HG02678 (cell line): Measurements from ENCODE around the gene ANKLE1.
"Not testable (repeated sequence)": the region's sequence is repeated elsewhere in the genome, so short reads cannot be mapped to it uniquely, and the experiment has no call there.

ENCODE experiments used
- ATAC-seq: cut with Tn5 transposase; IDR thresholded peaks from one replicate; pipeline ENCODE4 v1.9.1; 2021; ENCODE audit warnings: mild to moderate bottlenecking, moderate library complexity; ENCODE audit not compliant: unreplicated experiment

Gene ANKLE1

DNA sequence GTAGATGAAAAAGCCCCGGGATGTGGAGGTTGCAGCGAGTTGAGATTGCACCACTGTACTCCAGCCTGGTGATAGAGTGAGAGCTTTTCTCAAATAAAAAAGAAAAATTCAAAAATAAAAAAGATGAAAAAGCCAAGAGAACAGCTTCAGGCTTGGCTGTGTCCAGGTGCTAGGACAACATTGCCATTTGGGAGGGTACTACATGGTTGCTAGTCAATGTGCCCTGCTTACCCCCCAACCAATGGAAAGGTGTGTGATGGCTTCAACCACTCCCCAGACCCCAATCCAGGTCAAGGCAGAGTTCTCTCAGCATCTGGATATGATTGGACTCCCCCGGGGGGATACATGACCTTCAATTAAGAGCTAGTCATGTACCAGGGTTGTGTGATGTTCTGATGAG, 2.3 kb upstream of the ANKLE1 start:
- no peak for ATAC-seq

DNA sequence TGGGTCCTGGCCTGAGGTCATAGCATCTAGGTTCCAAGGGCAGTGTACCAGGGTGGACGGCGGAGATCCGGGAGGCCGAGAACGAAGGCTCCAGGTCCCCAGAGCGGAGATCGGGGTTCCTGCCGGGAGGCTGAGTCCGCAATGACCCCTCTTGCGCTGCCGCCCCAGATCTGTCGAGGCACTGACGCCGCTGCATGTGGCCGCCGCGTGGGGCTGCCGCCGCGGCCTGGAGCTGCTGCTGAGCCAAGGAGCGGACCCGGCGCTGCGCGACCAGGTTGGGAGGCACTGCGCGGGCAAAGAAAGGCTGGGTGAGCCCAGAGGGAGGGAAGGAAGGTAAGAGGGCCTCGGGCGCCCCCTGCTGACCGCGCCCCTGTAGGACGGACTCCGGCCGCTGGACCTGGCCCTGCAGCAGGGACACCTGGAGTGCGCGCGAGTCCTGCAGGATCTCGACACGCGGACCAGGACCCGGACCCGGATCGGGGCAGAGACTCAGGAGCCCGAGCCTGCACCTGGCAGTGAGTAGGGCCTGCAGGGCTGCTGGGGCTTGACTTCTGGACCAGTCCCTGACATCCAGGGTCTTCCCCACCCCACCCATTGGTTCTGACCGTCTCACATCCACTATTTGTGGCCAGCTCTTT, 906 bp downstream of the ANKLE1 start:
- ATAC-seq, result peak; percentile 75

DNA sequence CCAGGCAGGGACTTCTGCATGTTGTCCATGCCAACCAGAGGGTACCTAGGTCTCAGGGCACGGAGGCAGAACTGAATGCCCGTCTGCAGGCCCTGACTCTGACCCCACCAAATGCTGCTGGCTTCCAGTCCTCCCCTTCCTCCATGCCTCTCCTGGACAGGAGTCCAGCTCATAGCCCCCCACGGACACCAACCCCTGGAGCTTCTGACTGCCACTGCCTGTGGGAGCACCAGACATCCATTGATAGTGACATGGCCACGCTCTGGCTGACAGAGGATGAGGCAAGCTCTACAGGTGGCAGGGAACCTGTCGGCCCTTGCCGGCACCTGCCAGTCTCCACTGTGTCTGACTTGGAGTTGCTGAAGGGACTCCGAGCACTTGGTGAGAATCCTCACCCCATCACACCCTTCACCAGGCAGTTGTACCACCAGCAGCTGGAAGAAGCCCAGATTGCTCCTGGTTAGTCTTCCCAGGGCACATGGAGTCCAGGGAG, 1.8 kb downstream of the ANKLE1 start:
- no peak for ATAC-seq

DNA sequence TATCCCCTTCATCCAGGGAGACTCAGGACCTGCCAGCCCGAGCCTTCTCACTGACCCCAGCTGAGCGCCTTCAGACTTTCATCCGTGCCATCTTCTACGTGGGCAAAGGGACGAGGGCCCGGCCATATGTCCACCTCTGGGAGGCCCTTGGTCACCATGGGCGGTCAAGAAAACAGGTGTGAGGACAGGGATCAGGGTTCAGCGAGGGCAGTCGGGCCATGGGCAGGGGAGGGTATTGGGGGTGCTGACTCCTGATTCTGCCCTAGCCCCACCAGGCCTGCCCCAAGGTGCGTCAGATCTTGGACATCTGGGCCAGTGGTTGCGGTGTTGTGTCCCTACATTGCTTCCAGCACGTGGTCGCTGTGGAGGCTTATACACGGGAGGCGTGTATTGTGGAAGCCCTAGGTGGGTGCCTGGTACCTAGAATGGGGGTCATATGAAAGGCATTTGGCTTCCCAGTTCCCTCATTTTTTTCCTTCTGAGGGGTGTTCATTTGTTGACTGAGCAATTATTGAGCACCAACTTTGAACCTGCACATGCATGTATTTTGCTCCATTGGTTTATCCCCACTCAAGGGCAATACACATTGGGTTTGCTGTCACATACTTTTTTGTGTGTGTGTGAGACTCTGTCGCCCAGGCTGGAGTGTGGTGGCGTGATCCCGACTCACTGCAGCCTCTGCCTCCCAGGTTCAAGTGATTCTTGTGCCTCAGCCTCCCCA, 3.9 kb downstream of the ANKLE1 start:
- no peak for ATAC-seq

DNA sequence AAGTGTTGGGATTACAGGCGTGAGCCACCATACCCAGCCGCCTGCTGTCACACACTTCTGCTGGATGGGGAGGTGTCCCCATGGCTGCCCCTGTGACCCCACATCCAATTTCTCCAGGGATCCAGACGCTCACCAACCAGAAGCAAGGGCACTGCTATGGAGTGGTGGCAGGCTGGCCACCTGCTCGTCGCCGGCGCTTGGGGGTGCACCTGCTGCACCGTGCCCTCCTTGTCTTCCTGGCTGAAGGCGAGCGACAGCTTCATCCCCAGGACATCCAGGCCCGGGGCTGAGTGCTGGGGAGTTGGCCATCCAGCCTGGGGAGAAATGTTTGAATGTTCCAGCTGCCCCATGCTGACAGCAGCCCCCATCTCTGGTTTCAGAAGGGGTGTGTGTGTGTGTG, 4.6 kb downstream of the ANKLE1 start:
- ATAC-seq, result no peak

DNA sequence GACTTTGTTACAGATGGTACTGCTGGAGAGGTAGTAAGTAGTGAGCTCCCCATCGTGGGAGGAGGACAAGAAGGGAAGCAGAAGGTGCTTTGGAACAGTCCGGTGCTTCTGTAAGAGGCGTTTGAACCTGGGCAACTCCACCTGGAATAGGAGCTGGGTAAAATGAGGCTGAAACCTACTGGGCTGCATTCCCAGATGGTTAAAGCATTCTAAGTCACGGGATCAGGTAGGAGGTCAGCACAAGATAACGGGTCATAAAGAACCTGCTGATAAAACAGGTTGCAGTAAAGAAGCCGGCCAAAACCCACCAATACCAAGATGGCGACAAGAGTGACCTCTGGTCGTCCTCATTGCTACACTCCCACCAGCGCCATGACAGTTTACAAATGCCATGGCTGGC, 5.1 kb downstream of the ANKLE1 start:
- ATAC-seq, result no peak

DNA sequence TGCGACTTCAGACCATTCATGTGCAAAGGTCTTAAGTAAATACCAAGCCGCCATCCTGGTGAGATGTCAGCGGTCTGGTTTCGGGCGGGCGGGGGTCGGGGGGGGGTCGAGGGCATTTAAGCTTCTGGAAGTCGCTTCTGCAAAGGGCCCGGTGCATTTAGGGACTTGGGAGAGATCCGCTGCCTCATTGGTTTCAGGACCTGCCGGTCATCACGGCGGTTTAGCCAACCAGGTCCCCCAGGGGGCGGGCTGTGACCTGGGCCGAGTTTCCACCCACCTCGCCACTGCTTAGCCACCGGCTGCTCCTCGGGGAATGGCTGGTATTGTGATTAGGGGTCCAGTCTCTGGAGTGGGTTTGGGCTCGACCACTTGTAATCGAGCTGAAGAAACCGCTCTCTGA, 7.8 kb downstream of the ANKLE1 start:
- ATAC-seq, result no peak

DNA sequence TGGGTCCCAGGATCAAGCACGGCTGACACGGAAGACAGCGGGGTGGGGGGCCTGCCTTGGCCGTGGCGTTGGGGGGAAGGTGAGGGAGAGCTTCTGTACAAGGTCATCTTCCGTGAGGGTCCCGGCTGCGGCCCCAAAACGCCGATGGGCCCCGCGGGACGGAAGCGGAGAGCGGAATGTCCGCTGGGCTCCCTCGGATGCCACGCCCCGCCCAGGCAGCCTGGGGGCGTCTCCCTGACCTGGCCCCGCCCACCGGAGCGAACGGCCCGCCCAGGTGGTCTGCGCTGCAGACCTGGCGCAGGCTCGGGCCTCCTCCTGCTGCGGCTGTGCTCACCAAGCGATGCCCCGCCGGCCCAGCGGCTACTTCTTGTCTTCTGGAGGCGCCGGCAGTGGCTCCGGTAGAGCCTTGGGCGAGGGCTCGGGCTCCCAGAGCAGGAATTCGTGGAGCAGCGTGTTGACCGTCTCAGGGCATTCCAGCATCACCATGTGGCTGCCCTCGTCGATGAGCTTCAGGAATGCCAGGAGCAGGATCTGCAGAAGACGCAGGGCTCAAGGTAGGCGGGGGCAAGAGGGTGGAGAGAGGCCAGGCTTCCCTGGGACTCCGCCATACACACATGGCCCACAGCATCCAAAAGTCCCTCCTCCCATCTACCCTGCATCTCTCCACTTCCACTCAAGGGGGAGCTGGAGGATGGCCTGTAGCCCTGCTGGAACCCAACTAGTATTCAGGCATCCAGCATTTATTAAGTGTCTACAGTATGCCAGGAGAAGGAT, 10.8 kb downstream of the ANKLE1 start:
- ATAC-seq, result peak; percentile 80

DNA sequence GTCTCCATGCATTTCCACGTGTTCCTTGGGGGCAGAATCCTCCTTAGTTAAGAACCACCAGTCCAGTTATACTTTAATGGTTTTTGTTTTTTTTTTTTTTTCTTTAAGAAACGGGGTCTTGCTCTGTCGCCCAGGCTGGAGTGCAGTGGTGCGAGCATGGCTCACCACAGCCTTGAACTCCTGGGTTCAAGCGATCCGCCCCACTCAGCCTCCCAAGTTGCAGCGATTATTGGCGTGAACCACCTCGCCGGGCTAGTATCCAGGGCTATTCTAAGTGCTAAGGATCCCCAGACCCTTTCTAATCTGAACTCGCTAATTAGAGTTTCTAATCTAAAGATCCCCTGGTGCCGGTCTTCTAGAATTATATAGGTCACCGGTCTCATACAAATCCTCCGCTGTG, 11.9 kb downstream of the ANKLE1 start:
- ATAC-seq, result no peak

DNA sequence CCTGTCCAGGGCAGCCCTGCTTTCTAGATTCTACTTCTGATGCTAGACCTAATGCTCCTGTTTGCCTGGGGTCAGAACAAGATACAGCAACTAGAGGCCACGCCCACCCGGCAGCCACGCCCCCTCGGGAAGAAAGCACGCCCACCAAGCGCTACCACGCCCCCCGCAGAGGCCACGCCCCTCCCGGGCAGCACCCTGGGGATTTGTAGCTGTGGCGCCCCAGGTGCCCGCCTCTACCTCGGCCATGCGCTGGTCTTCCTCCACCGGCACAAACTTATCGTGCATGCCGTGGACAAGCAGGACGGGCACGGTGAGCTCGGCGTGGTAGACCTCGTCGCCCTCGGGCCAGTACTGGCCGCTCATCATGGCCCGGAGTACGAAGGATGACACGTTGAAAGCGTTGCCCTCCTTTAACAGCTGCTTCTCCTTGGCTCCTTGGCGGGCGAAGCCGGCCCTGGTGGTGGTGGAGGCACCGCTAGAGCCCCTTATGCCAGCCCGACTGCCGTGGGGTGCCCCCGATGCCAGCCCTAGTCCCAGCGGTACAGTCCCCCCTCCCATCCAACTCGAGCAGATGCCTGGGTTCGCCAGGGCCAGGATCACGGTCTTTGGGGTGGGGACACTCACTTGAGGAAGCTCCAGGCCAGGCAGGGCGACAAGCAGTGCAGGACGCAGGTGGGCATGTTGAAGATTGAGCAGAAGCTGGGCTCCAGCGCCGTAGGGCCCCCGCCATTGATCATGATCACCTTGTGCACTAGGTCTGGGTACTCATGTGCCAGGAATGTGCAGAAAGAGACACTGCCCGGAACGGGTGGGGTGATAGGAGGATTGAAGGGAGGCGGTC, 12.6 kb downstream of the ANKLE1 start:
- no peak for ATAC-seq

DNA sequence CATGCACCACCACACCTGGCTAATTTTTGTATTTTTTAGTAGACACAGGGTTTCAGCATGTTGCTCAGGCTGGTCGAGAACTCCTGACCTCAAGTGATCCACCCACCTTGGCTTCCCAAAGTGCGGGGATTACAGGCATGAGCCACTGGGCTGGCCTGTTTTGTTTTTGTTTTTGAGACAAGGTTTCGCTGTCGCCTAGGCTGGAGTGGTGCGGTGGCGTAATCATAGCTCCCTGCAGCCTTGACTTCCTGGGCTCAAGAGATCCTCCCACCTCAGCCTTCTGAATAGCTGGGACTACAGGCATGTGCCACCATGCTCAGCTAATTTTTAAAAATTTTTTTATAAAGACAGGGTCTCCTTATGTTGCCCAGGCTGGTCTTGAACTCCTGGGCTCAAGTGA, 13.8 kb downstream of the ANKLE1 start:
- not testable (repeated sequence) for ATAC-seq

DNA sequence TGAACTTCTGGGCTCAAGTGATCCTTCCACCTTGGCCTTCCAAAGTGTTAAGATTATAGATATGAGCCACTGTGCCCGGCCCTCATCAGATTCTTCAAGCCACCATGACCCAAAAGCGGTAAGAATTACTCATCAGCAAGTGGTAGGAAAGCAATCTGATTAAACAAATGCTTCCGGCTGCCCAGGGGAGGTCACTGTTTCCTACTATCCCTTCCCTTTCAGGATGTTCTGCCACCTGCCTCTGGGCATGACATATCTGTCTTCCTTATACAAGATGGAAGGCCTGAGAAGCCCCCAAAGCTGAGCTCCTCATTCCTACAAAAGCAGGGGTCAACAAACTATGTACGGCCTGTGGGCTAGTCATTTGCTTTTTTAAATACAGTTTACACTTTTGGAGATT, 14.6 kb downstream of the ANKLE1 start:
- ATAC-seq, result no peak

DNA sequence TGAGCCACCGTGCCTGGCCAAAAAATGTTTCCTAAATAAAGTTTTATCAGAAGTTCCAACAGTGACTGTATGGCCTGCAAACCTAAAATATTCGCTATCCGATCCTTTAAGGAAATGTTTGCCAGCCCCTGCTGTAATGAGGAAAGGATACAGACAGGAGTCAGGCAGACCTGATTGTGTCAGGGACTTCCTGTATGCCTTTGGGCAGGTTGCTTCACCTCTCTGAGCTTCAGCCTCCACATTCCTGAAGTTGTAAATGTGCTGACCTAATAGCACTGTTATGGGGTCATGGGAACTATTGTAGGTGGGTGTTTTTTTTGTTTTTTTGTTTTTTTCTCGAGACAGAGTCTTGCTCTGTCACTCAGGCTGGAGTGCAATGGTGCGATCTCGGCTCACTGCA, 15.3 kb downstream of the ANKLE1 start:
- no peak for ATAC-seq

DNA sequence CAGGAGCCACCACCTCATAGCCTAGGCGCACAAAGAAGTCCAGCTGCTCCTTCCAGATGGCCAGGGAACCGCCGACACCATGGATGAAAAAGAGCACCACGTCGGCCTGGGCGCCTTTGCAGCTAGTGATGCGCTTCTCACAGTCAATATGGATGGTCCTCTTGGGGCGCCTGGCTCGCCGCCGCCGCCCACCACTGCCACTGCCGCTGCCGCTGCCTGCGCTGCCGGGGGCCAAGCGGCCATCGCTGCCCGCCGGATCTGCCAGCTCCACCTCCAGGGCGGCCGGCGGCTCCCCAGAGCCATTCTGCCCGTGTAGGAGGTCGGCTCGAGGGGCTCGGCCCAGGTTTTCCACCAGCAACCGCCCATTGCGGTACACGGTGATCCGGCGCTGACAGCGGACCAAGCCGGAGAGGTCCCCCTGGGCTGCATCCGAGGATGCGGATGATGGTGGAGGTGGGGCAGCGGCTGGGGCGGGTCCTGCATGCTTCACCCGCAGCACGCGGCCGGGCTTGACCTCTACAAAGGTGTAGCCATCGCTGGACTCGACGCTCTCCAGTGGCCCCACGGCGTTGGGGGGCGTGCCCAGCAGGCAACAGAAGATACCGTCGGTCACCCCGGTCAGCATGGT, 19.4 kb downstream of the ANKLE1 start:
- ATAC-seq, result no peak

DNA sequence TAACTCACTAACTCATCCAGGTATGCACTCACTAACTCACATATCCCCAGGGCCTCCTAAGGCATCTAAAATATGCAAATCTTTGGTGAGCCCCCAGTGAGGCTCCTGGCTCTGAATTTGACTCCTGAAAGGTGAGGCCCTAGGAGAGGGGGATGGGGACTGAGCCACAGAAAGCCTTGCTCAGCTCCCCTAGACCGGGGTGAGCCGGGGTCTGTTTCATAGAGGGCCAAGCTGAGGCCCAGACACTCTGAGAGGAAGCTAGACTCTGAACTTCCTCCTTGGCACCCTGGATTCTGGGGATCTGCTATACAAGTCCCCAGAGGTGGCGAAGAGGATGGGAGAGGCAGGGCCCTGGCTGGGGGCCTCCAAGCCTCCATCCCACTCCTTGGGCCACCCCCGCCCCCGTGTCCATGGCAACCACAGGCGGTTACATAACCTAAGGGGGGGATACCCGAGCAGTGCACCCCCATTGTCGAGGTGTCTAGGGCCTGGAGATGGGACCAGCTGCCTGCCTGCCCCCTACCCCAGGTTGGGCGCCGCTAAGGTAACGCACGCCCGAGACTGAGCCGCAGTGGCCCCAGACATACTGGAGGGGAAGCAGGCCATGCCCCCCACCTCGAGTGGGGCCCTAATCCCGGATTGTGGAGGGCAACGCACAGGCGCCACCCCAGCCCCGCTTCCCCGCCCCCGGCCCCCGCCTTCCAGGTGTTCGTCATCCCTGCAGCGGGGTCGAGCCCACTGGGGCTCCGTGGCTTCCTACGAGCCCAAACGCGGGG, 20.9 kb downstream of the ANKLE1 start:
- ATAC-seq, result no peak

DNA sequence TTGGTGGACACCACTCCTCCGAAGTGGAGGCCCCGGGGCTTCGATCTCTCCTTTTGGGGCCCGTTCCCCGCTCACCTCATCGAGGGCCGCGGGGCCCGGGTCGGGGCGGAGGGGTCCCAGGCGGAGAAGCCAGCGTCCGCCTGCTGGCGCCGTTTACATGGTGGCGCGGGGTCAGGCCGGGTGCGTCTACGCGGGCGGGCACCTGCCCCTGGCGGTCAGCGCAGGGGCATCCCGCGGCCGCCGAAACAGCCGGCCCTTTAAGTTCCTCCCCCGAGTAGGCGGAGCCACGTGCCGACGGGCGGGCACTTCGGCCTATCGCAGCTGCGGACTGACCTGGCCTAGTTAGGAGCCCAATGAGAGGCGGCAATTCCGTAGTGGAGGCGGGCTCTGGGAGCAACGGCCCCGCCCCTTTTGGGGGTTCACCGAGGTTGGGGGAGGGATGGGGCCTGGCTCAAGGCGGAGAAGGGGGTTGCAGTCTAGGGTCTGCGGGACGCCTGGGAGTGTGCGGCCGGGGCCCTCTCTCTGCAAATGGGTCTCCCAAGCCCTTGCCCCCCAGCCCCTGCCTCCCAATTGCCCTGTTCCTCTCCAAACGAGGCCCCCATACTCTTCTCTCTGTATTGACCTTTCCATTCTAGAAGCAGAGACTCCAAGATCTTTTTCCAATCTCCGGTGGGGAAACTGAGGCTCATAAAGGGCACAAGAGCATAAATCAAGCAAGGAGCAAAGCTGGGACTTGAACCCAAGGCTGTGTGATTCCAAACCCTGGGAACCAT, 21.7 kb downstream of the ANKLE1 start, which contains the start of gene ABHD8:
ABHD8 (minus strand) TSS at position 259 of the 773 bp plus-strand sequence. CDS start 1,809 bp downstream, outside the sequence.
- ATAC-seq, result peak; percentile 62

DNA sequence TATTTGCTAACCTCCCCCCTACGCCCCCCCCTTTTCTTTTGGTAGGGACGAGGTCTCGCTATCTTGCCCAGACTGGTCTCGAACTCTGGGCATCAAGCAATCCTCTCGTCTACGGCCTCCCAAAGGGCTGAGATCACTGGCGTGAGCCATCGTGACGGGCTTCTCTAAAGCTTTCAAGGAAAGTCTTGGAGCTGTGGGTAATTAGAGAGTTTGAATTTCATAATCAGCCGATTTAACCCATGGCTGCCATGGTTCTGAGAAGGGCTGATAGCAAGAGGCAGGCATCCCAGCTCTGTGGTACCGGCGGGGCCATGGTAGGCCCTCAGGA, 22.2 kb downstream of the ANKLE1 start:
- no peak for ATAC-seq

DNA sequence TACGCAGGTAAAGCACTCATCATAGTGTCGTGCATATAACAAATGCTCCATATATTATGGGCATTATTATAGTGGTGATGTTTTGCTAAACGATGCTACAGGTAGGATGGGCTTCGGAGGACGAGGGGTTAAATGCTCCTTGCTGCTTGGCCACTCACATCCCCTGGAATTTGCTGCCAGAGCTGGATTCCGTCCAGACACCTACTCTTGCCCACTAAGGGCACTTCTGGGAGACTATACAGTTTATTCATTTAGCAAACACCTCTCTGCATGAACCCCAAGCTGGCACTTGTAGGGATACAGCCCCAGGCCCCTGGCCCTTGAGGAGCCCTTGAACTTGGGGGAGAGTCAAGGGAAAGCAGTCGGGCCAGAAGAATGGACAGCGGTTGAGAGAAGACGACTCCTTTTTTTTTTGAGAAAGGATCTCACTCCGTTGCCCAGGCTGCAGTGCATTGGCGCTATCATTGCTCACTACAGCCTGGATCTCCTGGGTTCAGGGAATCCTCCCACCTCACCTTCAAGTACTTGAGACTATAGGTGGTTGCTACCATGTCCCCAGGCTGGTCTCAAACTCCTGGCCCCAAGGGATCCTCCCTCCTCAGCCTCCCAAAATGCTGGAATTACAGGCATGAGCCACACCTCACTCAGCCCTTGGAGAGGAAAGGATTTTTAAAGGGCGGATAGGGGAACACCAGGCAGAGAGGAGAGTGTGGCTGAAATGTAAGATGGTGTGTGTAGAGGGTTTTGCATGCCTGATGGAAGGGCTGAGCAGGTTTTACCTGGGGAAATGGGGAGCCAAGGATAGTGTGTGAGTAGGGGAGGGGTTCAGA, 22.9 kb downstream of the ANKLE1 start:
- no peak for ATAC-seq
